Pancreas (tissue), 10 donors: ENCODE results near the gene CCDC78. TPM values are rescaled to one million over a fixed set of nuclear protein-coding genes. Genes with fewer than 3 reads are reported as not detected.
A peak's percentile ranks its signal among the peaks of the same experiment; 100 is the strongest.

Experiments used
- ATAC-seq, 4 donors: fragments of 200-7000 bp; cut with Tn5 transposase; one replicate each; pipeline versions ENCODE4 v1.8.0 to v1.9.1; 2020; ENCODE audit warnings: mild to moderate bottlenecking in 4 of 4, moderate library complexity in 4 of 4
- DNase-seq, 6 donors: peaks; one replicate each; pipeline ENCODE4 v3.0.0-alpha.2; 2020
- FAIRE-seq: peaks from 2 replicates; lab custom pipeline; 2012; peaks lifted over from hg19 to GRCh38; lab: Jason Lieb, UNC
- H3K27ac ChIP-seq, 4 donors: fragments of 200-600 bp; sonication (generic); 1 replicate in 3 of 4; 2 replicates in 1 of 4; pipeline versions ENCODE4 v1.5.0 to v1.8.0; 2020
- H3K27me3 ChIP-seq, 4 donors: fragments of 200-600 bp; one replicate each; pipeline ENCODE4 v1.8.0; 2021
- H3K36me3 ChIP-seq, 3 donors: fragments of 200-600 bp; sonication (generic) in 1 of 3; one replicate each; pipeline versions ENCODE4 v1.5.0 to v1.8.0; 2020 to 2021
- H3K4me1 ChIP-seq, 3 donors: fragments of 200-600 bp; one replicate each; pipeline ENCODE4 v1.8.0; 2021
- H3K4me3 ChIP-seq, 4 donors: fragments of 200-600 bp; sonication (generic) in 2 of 4; one replicate each; pipeline versions ENCODE4 v1.5.0 to v1.8.0; 2020 to 2021
- H3K9me3 ChIP-seq, 4 donors: fragments of 200-600 bp; one replicate each; pipeline ENCODE4 v1.8.0; 2021
- WGBS, 2 donors: extraction: QIAGEN DNeasy Blood & Tissue Kit; methylation state at CpG; one replicate each; pipeline ENCODE4 v1.1.7; 2013; 5-methylcytosine and 5-hydroxymethylcytosine counted together
- intact Hi-C, 3 donors: fragments of 100-400 bp; cut with DNase I; formaldehyde crosslinking; loops; one replicate each; pipeline versions ENCODE4 v1.11.1 to v1.14.2; 2022
- microRNA-seq, 2 donors: library from miRNA; unstranded; fragments of <30 nt; microRNA quantifications; one replicate each; pipeline versions ENCODE4 to v1.1.0, GENCODE V29; 2019 to 2020
- polyA plus RNA-seq, 2 donors: library from polyadenylated mRNA; stranded (reverse); fragments of 200-250 nt; gene quantifications; one replicate each; pipeline ENCODE4 v1.2.3, GENCODE V29; 2013
- total RNA-seq, 6 donors: library from RNA; stranded (reverse); fragmentation: NEBNext Ultra II Directional in 4 of 6; extraction: Animal tissue kit (Norgen Biotek cat#: 25700) in 4 of 6; gene quantifications; one replicate each; pipeline versions ENCODE4 v1.2.1 to v1.2.4, GENCODE V29; 2021 to 2023
- TF ChIP-seq, protein P1 (sequence below), 4 donors: fragments of 200-600 bp; sonication (generic) in 3 of 4; IDR thresholded peaks; one replicate each; pipeline versions ENCODE4 v1.5.0 to v1.8.0; 2021; ENCODE audit warnings: antibody characterized with exemption in 4 of 4
- donor health status: healthy with polysubstance abuse.
- donor health status: DM: no; HTN: no; CAD: no; lungs with moderate emphysema.
- donor health status: DM: no; HTN: no; CAD: no.
- donor health status: control.
- donor health status: control.
- donor health status: Bipolar disorder and iron deficiency.
- donor health status: DM: yes; HTN: yes; CAD: no.
- donor health status: DM: no; HTN: no; CAD: no.
- donor health status: DM: no; HTN: no; CAD: no.
- donor health status: DM: yes; HTN: yes; CAD: no.

The CCDC78 gene
- total and polyA plus RNA-seq, 8 donors, result 0.16 to 7.7 (median 0.46) TPM

DNA sequence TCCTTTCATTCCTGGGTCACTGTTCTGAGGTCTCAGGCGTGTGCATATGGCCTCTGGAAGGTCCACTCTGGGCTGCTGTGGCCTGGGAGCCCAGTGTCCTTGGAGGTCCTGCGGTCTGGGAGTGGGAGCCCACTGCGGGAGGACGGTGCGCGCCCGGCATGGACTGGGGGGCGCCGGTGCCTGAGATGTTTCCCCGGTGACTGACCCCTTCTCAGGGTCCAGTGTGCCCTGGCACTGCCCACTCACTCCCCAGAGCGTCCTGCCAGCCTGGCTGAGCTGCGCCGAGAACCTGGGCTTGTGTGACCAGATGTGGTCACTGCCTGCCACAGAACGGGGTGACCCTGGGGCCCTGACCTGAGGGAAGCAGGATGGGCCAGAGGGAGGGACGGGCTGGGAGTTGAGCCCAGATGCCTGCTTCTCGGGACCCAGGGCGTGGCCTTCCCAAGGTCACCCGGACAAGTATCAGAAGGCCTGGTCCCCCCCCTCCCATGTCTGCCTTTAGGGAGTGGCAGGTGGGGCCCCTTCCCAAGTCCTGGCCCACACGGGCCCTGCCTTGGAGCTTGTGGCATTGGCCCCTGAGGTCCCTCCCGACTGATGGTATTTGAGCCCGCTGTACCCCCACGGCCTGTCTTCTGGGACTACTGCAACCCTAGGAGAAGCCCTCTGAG, 51.9 kb downstream of the CCDC78 start:
- Histone ChIP-seq H3K4me3 (no peak overlapping the region), H3K9me3 (no peaks in the 10 kb centered on the region), H3K27me3 (no peaks in the 10 kb centered on the region), H3K36me3 (peaks cover 6 to 35% (median 32%) of the 10 kb centered on the region in 3 donors), H3K4me1 (no peaks in the 10 kb centered on the region), H3K27ac (no peak overlapping the region)
- DNase-seq (peak in 2 of 6 donors; percentile 32 to 79), ATAC-seq (peak in 1 of 4 donors; percentile 5), FAIRE-seq (no peak)
- intact Hi-C loops, result no loop called here
- 65 to 67% methylated on average over 21 to 22 of the region's 22 CpGs for WGBS, 2 donors
- TF ChIP-seq, protein P1, sequence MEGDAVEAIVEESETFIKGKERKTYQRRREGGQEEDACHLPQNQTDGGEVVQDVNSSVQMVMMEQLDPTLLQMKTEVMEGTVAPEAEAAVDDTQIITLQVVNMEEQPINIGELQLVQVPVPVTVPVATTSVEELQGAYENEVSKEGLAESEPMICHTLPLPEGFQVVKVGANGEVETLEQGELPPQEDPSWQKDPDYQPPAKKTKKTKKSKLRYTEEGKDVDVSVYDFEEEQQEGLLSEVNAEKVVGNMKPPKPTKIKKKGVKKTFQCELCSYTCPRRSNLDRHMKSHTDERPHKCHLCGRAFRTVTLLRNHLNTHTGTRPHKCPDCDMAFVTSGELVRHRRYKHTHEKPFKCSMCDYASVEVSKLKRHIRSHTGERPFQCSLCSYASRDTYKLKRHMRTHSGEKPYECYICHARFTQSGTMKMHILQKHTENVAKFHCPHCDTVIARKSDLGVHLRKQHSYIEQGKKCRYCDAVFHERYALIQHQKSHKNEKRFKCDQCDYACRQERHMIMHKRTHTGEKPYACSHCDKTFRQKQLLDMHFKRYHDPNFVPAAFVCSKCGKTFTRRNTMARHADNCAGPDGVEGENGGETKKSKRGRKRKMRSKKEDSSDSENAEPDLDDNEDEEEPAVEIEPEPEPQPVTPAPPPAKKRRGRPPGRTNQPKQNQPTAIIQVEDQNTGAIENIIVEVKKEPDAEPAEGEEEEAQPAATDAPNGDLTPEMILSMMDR (IDR thresholded peaks at IDR 0.05), result no peak

DNA sequence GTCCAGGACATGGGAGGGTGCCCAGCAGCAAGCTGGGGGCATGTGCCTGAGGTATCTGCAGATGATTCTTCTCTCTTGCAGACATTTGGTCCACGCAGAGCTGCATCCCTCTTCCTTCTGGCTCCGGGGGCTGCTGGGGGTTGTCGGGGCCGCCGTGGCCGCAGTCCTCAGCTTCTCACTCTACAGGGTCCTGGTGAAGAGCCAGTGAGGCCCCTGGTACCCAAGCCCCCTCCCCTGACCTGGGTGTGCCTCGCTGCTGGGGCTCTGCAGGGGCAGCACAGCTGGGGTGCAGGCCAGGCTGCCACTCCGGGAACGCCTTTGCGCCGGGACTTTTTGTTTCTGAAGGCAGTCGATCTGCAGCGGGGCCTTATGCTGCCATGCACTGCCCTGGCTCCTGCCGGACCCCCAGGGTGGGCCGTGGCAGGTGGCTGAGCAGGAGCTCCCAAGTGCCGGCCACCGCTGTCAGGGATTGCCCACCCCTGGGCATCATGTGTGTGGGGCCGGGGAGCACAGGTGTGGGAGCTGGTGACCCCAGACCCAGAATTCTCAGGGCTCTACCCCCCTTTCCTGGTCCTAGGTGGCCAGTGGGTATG, 52.7 kb downstream of the CCDC78 start:
- Histone ChIP-seq H3K36me3 (peaks cover 6 to 35% (median 32%) of the 10 kb centered on the region in 3 donors), H3K27me3 (no peaks in the 10 kb centered on the region), H3K9me3 (no peaks in the 10 kb centered on the region), H3K4me3 (no peak overlapping the region), H3K4me1 (peaks cover 0 to 5% (median 5%) of the 10 kb centered on the region in 3 donors), H3K27ac (no peak overlapping the region)
- intact Hi-C loops, result no loop called here
- TF ChIP-seq, protein P1 (IDR thresholded peaks at IDR 0.05), result no peak
- ATAC-seq (no peak), DNase-seq (peak in 1 of 6 donors; percentile 73), FAIRE-seq (no peak)
- WGBS, 2 donors, result 93 to 95% methylated on average over 17 to 18 of the region's 18 CpGs

DNA sequence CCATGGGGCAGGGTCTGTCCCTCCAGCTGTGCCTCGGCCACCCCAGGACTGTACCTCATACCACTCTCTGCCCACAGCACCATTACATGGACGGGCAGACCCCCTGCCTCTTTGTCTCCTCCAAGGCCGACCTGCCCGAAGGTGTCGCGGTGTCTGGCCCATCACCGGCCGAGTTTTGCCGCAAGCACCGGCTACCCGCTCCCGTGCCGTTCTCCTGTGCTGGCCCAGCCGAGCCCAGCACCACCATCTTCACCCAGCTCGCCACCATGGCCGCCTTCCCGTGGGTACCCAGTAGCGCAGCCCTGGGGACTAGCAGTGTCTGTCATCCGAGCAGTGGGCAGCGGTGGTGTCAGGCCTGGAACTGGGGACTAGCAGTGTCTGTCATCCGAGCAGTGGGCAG, 53.4 kb downstream of the CCDC78 start:
- intact Hi-C loops, result no loop called here
- TF ChIP-seq, protein P1 (IDR thresholded peaks at IDR 0.05), result no peak
- ATAC-seq, result no peak
- Histone ChIP-seq H3K36me3 (peaks cover 6 to 35% (median 32%) of the 10 kb centered on the region in 3 donors), H3K27ac (no peak overlapping the region), H3K4me3 (no peak overlapping the region), H3K27me3 (no peaks in the 10 kb centered on the region), H3K9me3 (no peaks in the 10 kb centered on the region), H3K4me1 (peaks cover 0 to 5% (median 5%) of the 10 kb centered on the region in 3 donors)
- no peak for FAIRE-seq
- 95 to 97% methylated on average over 21 of the region's 21 CpGs for WGBS, 2 donors
- DNase-seq, result peak in 1 of 6 donors; percentile 80

Small RNA genes within 50 kb of the gene (microRNA-seq; reads per million reads assigned to microRNA genes)
- 0 reads per million in 2 donors for gene MIR662

Other genes with a start within 250 kb of the CCDC78 start
- 10 to 100 TPM; 25.4 to 53.6 (median 37.2) TPM for gene CAPN15, start 198.7 kb downstream of the CCDC78 start, total RNA-seq
- 10 to 100 TPM; 48.3 to 75.7 TPM for gene CAPN15, start 198.7 kb downstream of the CCDC78 start, polyA plus RNA-seq
- 1 to 10 TPM in 1 of 6 donors, under 1 TPM in 5; 0.09 to 1.0 (median 0.70) TPM for gene PRR35, start 166.0 kb downstream of the CCDC78 start, total RNA-seq
- gene PRR35, start 166.0 kb downstream of the CCDC78 start, polyA plus RNA-seq, result under 1 TPM; 0.38 to 0.72 TPM
- gene NHLRC4, start 159.4 kb downstream of the CCDC78 start, total RNA-seq, result under 1 TPM in 4 of 6 donors, not detected in 2; 0.08 to 0.28 (median 0.14) TPM
- under 1 TPM; 0.05 to 0.27 TPM for gene NHLRC4, start 159.4 kb downstream of the CCDC78 start, polyA plus RNA-seq
- 10 to 100 TPM; 29.7 to 48.4 (median 40.0) TPM for gene PIGQ, start 156.5 kb downstream of the CCDC78 start, total RNA-seq
- 100 to 1,000 TPM in 1 of 2 donors, 10 to 100 TPM in 1; 79.5 to 165 TPM for gene PIGQ, start 156.5 kb downstream of the CCDC78 start, polyA plus RNA-seq
- 10 to 100 TPM; 19.4 to 42.4 (median 30.6) TPM for gene RAB40C, start 136.4 kb downstream of the CCDC78 start, total RNA-seq
- 10 to 100 TPM; 47.0 to 71.4 TPM for gene RAB40C, start 136.4 kb downstream of the CCDC78 start, polyA plus RNA-seq
- 1 to 10 TPM in 3 of 6 donors, under 1 TPM in 3; 0.75 to 2.0 (median 1.2) TPM for gene WFIKKN1, start 95.5 kb downstream of the CCDC78 start, total RNA-seq
- 10 to 100 TPM in 1 of 2 donors, 1 to 10 TPM in 1; 2.6 to 13.8 TPM for gene WFIKKN1, start 95.5 kb downstream of the CCDC78 start, polyA plus RNA-seq
- 10 to 100 TPM; 18.8 to 32.3 (median 24.4) TPM for gene METTL26, start 90.1 kb downstream of the CCDC78 start, total RNA-seq
- gene METTL26, start 90.1 kb downstream of the CCDC78 start, polyA plus RNA-seq, result 100 to 1,000 TPM in 1 of 2 donors, 10 to 100 TPM in 1; 87.6 to 130 TPM
- gene MCRIP2, start 84.6 kb downstream of the CCDC78 start, total RNA-seq, result 10 to 100 TPM; 19.0 to 33.9 (median 21.9) TPM
- gene MCRIP2, start 84.6 kb downstream of the CCDC78 start, polyA plus RNA-seq, result 10 to 100 TPM; 65.1 to 89.3 TPM
- 10 to 100 TPM; 14.7 to 23.4 (median 19.3) TPM for gene WDR90, start 77.1 kb downstream of the CCDC78 start, total RNA-seq
- 10 to 100 TPM; 85.5 to 91.3 TPM for gene WDR90, start 77.1 kb downstream of the CCDC78 start, polyA plus RNA-seq
- 10 to 100 TPM; 33.5 to 66.2 (median 45.6) TPM for gene RHOT2, start 58.3 kb downstream of the CCDC78 start, total RNA-seq
- gene RHOT2, start 58.3 kb downstream of the CCDC78 start, polyA plus RNA-seq, result 100 to 1,000 TPM; 260 to 265 TPM
- 1 to 10 TPM in 1 of 6 donors, under 1 TPM in 5; 0.28 to 1.0 (median 0.84) TPM for gene RHBDL1, start 50.8 kb downstream of the CCDC78 start, total RNA-seq
- 1 to 10 TPM; 2.3 to 5.1 TPM for gene RHBDL1, start 50.8 kb downstream of the CCDC78 start, polyA plus RNA-seq
- gene STUB1, start 46.0 kb downstream of the CCDC78 start, total RNA-seq, result 10 to 100 TPM; 40.1 to 66.1 (median 56.0) TPM
- gene STUB1, start 46.0 kb downstream of the CCDC78 start, polyA plus RNA-seq, result 100 to 1,000 TPM in 1 of 2 donors, 10 to 100 TPM in 1; 89.5 to 130 TPM
- 10 to 100 TPM; 25.0 to 40.3 (median 30.9) TPM for gene JMJD8, start 42.1 kb downstream of the CCDC78 start, total RNA-seq
- gene JMJD8, start 42.1 kb downstream of the CCDC78 start, polyA plus RNA-seq, result 10 to 100 TPM; 47.4 to 50.2 TPM
- gene WDR24, start 36.0 kb downstream of the CCDC78 start, total RNA-seq, result 1 to 10 TPM; 3.5 to 7.5 (median 5.2) TPM
- gene WDR24, start 36.0 kb downstream of the CCDC78 start, polyA plus RNA-seq, result 1 to 10 TPM; 7.9 to 8.7 TPM
- 1 to 10 TPM in 4 of 6 donors, under 1 TPM in 2; 0.60 to 2.8 (median 1.7) TPM for gene FBXL16, start 20.6 kb downstream of the CCDC78 start, total RNA-seq
- gene FBXL16, start 20.6 kb downstream of the CCDC78 start, polyA plus RNA-seq, result 10 to 100 TPM in 1 of 2 donors, 1 to 10 TPM in 1; 4.8 to 17.7 TPM
- gene METRN, start 11.3 kb downstream of the CCDC78 start, total RNA-seq, result 10 to 100 TPM; 27.6 to 44.9 (median 37.7) TPM
- 10 to 100 TPM; 74.2 to 82.0 TPM for gene METRN, start 11.3 kb downstream of the CCDC78 start, polyA plus RNA-seq
- 10 to 100 TPM; 12.2 to 25.5 (median 20.1) TPM for gene ANTKMT, start 5.3 kb downstream of the CCDC78 start, total RNA-seq
- gene ANTKMT, start 5.3 kb downstream of the CCDC78 start, polyA plus RNA-seq, result 10 to 100 TPM; 35.2 to 41.7 TPM
- 1 to 10 TPM in 4 of 6 donors, under 1 TPM in 2; 0.47 to 4.6 (median 1.1) TPM for gene HAGHL, start 663 bp upstream of the CCDC78 start, total RNA-seq
- gene HAGHL, start 663 bp upstream of the CCDC78 start, polyA plus RNA-seq, result 10 to 100 TPM in 1 of 2 donors, 1 to 10 TPM in 1; 6.4 to 17.5 TPM
- gene CIAO3, start 14.6 kb upstream of the CCDC78 start, total RNA-seq, result 10 to 100 TPM; 11.1 to 25.4 (median 14.1) TPM
- 10 to 100 TPM; 40.2 to 72.9 TPM for gene CIAO3, start 14.6 kb upstream of the CCDC78 start, polyA plus RNA-seq
- 1 to 10 TPM in 2 of 6 donors, under 1 TPM in 3, not detected in 1; 0.35 to 2.4 (median 0.90) TPM for gene MSLN, start 34.3 kb upstream of the CCDC78 start, total RNA-seq
- 1 to 10 TPM in 1 of 2 donors, under 1 TPM in 1; 0.96 to 4.6 TPM for gene MSLN, start 34.3 kb upstream of the CCDC78 start, polyA plus RNA-seq
- gene RPUSD1, start 61.9 kb upstream of the CCDC78 start, total RNA-seq, result 10 to 100 TPM in 2 of 6 donors, 1 to 10 TPM in 4; 6.2 to 11.1 (median 8.6) TPM
- 10 to 100 TPM; 17.7 to 21.1 TPM for gene RPUSD1, start 61.9 kb upstream of the CCDC78 start, polyA plus RNA-seq
- 10 to 100 TPM in 1 of 6 donors, 1 to 10 TPM in 5; 5.4 to 11.0 (median 6.5) TPM for gene CHTF18, start 62.2 kb upstream of the CCDC78 start, total RNA-seq
- 10 to 100 TPM; 30.4 to 61.6 TPM for gene CHTF18, start 62.2 kb upstream of the CCDC78 start, polyA plus RNA-seq
- not detected for gene GNG13, start 74.3 kb upstream of the CCDC78 start, total RNA-seq
- gene GNG13, start 74.3 kb upstream of the CCDC78 start, polyA plus RNA-seq, result not detected
- gene LMF1, start 244.5 kb upstream of the CCDC78 start, total RNA-seq, result 10 to 100 TPM in 4 of 6 donors, 1 to 10 TPM in 2; 9.3 to 17.6 (median 15.4) TPM
- gene LMF1, start 244.5 kb upstream of the CCDC78 start, polyA plus RNA-seq, result 10 to 100 TPM; 48.3 to 64.6 TPM